RWPE1 (cell line): ENCODE data around the gene CECR2.

Source experiments
- CTCF ChIA-PET: fragments of 350-600 bp; sonication (Branson Sonifier 250); formaldehyde crosslinking; extraction: SDS; loops from one replicate; lab custom pipeline; 2021; lab: Yijun Ruan, JAX
- POLR2A ChIA-PET: fragments of 400-600 bp; formaldehyde crosslinking; extraction: SDS; loops from one replicate; lab custom pipeline; 2020; ENCODE audit warnings: antibody characterized with exemption; ENCODE audit not compliant: low non-redundant PET; lab: Yijun Ruan, JAX
- DNase-seq: peaks from one replicate; pipeline ENCODE4 v3.0.0; 2012; ENCODE audit warnings: low spot score
- H3K27ac ChIP-seq: fragments of 450-650 bp; 2 replicates; pipeline ENCODE4 v1.5.1; 2017
- CTCF ChIP-seq: fragments of 450-650 bp; conservative IDR thresholded peaks from 2 replicates; pipeline ENCODE4 v1.5.1; 2017; ENCODE audit warnings: low read depth, mild to moderate bottlenecking

The CECR2 gene

GRCh38 chr22:17347724-17348123 lies 21.5 kb upstream of the CECR2 start:
- no peak overlapping the region for H3K27ac ChIP-seq
- no peak for DNase-seq
- ChIA-PET POLR2A (no interaction called here), CTCF (interaction anchor here (0.6 kb wide), 1 partner anchor 29 kb away, joined by 3 read pairs; no protein-coding TSS in a partner anchor)
- TF ChIP-seq CTCF: no peak

GRCh38 chr22:17348464-17349103 lies 20.7 kb upstream of the CECR2 start:
- POLR2A ChIA-PET: no interaction called here
- no peak for TF ChIP-seq CTCF
- no peak overlapping the region for H3K27ac ChIP-seq
- CTCF ChIA-PET: no interaction called here
- DNase-seq: no peak

GRCh38 chr22:17349172-17349571 lies 20.1 kb upstream of the CECR2 start:
- TF ChIP-seq CTCF: no peak
- ChIA-PET POLR2A (no interaction called here), CTCF (no interaction called here)
- no peak for DNase-seq
- no peak overlapping the region for H3K27ac ChIP-seq

DNA sequence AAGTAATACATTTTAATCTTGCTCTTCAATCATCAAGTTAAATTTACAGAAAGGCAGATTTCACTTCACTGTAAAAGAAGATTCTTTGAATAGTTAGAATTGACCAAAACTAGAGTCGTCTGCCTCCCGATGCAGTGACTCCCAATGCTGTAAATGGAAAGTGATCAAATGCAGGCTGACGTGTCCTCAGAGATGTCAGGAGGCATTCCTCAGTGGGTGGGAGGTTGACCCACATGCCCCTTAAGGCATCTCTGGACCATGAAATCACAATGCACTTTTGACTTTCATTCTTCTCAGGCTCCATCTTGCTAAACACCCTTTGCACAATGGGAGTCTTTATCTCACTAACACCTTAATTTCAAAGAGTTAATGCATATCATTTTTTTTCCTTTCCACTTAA lies 19.0 kb upstream of the CECR2 start:
- ChIA-PET POLR2A (interaction anchor here (0.6 kb wide), 1 partner anchor 75 kb away, joined by 4 read pairs; no protein-coding TSS in a partner anchor), CTCF (no interaction called here)
- DNase-seq: no peak
- H3K27ac ChIP-seq: no peak overlapping the region
- TF ChIP-seq CTCF: no peak

DNA sequence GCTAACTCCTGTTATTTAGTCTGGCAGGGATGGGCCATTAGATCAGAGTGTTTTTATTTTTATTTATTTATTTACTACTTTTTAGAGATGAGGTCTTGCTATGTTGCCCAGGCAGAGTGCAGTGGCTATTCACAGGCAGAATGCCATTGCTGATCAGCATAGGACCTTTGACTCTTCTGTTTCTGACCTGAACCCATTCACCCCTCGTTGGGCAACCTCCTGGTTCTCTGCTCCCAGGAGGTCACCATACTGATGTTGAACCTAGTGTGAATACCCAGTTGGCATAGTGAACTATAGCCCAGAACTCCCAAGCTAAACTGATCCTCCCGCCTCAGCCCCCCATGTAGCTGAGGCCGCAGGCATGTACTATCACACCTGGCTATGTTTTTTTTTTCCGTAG lies 16.5 kb upstream of the CECR2 start:
- H3K27ac ChIP-seq: no peak overlapping the region
- POLR2A ChIA-PET: no interaction called here
- no peak for TF ChIP-seq CTCF
- DNase-seq: no peak
- CTCF ChIA-PET: no interaction called here

GRCh38 chr22:17357688-17358087 lies 11.6 kb upstream of the CECR2 start:
- ChIA-PET POLR2A (no interaction called here), CTCF (no interaction called here)
- DNase-seq: no peak
- H3K27ac ChIP-seq: no peak overlapping the region
- no peak for TF ChIP-seq CTCF

- DNase-seq: no peak
- no peak for TF ChIP-seq CTCF
- no peak overlapping the region for H3K27ac ChIP-seq
- POLR2A ChIA-PET: no interaction called here
- CTCF ChIA-PET: no interaction called here
These were observed 10.8 kb upstream of the CECR2 start for GRCh38 chr22:17358415-17358814.
